Fibroblast of skin of right quadriceps (primary cell): ENCODE data around the gene CLEC7A.

Experiments
- DNase-seq: peaks from one replicate; pipeline ENCODE4 v3.0.0-alpha.2; 2013

Gene CLEC7A

DNA sequence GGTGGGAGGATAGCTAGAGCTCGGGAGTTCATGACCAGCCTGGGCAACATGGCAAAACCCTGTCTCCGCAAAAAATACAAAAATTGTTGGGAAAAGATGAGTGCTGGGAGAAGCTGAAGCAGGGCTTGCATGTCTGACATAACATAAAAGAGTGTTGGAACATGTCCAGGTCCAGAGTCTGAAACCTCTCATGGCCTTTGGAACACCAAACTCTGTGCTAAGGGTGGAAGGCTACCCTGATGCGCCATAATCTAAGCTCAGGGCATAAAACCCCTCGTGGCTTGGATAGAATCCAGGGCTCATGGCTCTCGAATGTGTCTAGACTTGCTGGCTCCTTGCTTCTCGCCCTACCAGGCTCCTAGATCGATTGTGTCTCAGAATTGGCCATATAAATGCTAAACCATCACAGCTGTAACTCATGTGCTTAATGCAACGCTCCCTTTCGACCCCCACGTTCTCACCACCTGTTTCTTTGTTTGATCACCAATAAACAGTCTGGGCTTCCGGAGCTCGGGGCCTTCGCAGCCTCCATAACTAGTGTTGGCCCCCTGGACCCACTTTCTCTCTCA is 6.7 kb upstream of the CLEC7A start:
- peak; percentile 16 for DNase-seq

DNA sequence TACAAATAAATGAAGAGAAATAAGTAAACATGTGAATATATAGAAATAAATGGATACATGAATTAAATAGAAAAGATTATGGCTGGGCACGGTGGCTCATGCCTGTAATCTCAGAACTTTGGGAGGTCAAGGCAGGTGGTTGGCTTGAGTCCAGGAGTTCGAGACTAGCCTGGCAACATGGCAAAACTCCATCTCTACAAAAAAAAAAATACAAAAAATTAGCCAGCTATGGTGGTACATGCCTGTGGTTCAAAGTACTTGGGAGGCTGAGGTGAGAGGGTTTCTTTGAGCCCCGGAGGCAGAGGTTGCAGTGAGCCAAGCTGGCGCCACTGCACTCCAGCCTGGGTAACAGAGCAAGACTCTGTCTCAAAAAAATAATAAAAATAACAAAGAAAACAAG is 5.1 kb upstream of the CLEC7A start:
- DNase-seq, result no peak

DNA sequence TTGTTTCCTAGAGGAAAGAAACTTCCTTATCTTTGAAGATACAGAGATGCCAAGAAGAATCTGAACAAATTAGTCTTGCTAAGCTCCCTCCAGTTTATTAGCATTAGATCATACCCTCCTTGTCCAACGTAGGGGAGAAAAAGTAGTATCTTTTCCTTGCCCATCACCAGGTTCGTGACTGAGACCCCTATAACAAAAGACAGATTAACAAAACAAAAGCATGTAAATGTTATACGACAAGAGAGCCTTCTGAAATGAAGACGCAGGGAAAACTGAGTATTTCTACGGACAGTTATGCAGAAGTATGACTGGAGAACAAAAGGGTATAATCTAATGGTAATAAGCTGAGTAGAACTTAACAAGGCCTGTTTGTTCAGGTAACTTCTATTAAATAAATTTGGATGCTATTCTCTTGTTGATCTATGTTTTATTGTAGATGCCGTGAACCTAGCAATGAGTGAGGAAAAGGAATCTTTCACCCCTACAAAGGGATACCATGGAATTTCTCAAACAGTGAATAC is 2.9 kb upstream of the CLEC7A start:
- no peak for DNase-seq

DNA sequence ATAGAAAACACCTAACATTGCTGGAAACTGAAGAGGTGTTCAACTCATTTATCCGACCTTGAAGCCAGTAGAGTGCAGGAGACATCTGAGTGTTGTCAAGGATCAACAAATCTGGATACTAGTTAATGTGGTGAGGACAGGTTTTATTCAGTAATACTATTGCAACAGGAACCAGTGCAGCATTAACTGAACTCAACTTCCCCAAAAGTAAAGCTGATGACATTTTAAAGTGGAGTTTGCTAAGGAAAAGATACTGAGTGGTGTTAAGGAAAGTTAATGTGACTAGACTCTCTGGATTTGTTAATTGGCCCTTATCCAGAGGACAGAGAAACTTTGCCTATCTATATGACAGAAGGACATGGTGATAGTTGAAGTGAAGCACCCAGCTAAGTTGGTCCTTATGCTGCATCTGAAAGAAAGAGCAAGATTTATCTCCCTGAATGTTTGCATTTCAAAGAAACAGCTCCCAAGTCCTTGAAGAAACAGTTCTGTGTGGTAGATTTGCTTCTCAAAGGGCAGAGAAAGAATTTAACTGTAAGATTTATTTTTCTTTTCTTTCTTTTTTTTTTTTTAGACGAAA is 1.2 kb upstream of the CLEC7A start:
- no peak for DNase-seq

DNA sequence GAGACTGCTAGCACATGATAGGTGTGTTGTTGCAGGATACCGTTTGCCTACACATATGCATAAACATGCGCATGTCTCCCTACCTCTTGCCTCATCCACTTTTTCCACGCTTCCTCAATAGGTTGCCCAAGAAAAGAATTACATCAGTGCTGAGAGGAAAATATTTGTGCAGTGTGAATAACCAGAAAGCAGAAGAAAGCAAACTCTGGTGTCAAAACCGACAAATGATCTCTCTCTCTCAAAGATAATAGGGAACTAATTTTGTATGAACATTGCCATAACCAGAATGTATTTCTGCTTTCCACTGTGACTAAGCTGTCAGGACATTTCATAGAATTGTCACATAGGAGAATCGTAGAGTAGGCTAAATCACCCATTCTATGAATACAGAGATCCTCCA is 1.3 kb downstream of the CLEC7A start:
- no peak for DNase-seq

DNA sequence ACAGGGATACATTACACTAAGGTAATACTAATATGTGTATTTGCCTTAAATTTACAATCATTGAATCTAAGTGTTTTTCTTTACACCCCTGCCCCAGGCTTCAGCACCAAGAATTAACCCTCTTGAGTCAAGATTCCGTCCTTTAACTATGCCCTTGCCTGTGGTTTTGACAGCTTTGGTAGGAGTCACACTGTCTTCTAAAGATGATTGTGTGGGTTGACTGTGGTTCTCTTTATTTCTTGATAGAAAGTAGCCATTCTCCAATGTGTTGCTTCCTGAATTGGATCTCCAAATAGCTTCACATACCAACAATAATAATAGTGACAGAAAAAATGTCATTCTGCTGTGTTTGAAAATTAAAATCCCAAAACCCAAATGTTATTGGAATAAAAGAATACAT is 3.6 kb downstream of the CLEC7A start:
- no peak for DNase-seq

DNA sequence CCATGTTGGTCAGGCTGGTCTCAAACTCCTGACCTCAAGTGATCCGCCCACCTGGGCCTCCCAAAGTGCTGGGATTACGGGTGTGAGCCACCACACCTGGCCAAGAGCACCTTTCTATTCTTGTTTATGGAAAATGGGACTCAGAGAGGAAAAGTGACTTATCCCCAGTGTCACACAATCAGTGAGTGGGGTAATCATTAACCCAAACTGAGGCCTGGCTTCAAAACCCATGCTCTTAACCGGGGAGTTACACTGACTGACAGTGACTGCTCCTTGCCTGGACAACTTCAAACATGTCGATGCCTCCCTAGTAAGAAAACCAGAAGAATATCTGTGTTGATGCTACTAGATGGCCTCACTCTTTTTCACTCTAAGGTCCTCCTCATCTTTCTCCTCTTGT is 7.3 kb downstream of the CLEC7A start:
- DNase-seq, result no peak

DNA sequence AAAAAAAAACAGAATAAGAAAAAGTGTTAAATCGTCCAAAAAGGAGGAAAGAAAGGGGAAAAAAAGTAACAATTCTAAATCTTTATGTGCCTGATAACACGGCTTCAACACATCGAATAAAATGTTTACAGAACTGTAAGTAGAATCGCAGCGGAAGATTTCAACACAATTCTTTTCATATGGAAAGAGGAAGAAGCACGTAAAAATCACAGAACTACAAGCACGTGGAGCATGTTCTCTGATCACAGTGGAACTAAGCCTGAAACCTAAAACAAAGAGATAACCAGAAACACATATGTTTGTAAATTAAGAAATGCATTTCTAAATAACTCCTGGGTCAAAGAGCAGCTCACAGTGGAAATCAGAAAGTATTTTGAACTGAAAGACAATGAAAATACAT is 8.7 kb downstream of the CLEC7A start:
- no peak for DNase-seq

DNA sequence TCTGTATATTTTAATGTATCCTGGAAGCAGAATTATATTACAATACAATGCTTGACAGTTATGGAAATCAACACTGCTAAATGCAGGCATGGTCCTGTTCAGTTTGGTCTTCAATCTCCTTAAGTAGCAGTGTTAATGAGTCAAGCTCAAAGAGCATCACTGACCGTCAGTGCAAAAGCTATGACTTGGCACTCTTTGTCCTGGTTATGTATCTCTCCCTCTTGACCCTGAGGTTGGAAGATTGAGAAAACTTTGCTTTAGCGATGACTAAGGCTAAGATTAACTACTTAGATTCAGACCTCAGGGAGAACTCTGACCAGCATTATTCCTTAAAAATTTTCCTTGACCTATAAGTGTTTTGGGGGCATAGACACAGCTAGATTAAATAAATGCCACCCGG is 10.9 kb downstream of the CLEC7A start:
- DNase-seq, result no peak

DNA sequence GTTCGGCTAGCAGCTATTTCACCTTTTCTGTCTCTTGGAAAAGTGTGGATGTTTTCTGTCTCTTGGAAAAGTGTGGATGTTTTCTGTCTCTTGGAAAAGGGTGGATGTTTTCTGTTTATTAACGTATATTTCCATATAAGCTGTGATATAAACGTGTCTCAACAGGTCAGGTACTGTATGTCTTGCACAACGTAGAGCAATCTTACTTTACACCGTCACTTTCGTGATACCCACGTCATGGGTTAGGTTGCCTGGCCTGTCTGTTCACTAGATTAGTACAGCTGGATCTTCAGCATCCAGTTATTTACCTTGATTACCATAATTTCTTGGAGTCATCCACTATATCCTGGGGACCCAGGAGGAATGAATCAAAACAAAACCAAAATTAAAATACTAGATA is 14.1 kb downstream of the CLEC7A start:
- DNase-seq, result no peak

DNA sequence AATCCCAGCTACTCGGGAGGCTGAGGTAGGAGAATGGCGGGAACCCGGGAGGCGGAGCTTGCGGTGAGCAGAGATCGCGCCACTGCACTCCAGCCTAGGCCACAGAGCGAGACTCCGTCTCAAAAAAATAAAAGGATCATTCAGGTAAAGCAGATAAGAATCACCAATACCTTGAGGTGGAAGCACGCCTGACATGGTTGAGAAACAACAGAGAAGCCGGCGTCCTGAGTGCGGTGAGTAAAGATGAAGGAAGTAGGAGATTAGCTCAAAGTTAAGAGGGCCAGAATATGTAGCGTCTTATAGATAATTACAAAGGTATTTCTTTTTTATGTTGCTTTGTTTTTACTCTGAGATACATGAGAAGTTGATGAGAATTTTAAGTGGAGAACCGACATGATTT is 14.7 kb downstream of the CLEC7A start:
- DNase-seq, result no peak

DNA sequence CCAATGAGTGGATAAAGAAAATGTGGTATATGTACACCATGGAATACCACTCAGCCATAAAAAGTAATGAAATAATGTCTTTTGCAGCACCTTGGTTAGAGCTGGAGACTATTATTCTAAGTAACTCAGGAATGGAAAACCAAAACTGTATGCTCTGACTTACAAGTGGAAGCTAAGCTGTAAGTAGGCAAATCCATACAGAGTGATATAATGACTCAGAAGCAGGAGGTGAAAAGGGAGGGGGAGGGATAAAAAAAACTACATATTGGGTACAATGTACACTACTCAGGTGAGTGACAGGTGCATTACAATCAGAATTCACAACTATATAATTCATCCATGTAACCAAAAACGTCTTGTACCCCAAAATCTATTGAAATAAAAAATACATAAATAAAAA is 16.1 kb downstream of the CLEC7A start:
- no peak for DNase-seq

DNA sequence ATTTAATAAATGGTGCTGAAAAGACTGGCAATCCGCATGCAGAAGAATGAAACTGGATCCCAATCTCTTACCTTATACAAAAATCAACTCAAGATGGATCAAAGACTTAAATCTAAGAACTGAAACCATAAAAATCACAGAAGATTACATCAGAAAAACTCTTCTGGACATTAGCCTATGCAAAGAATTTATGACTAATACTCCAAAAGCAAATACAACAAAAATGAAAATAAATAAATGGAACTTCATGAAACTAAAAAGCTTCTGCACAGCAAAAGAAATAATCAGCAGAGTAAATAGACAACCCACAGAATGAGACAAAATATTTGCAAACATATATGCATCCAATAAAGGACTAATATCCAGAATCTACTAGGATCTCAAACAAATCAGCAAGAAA is 16.9 kb downstream of the CLEC7A start:
- DNase-seq, result no peak

DNA sequence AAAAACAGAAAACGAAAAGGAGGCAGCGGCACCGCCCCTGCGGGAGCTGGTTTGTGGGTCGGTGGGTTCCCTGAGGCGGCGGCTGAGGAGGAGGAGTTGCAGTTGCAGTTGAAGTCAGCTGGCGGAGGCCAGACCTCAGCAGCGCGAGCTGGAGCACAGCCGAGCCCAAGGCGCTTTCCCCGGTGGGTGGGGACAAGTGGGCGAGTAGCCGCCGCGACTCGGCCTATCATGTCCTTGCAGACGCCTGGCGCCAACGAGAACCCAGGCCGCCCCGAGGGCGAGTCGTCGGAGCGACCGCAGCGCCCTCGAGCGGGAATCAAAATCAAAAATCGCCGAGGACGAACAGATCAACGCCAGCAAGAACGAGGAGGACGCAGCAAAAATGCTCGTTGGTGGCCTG is 18.5 kb downstream of the CLEC7A start:
- no peak for DNase-seq

DNA sequence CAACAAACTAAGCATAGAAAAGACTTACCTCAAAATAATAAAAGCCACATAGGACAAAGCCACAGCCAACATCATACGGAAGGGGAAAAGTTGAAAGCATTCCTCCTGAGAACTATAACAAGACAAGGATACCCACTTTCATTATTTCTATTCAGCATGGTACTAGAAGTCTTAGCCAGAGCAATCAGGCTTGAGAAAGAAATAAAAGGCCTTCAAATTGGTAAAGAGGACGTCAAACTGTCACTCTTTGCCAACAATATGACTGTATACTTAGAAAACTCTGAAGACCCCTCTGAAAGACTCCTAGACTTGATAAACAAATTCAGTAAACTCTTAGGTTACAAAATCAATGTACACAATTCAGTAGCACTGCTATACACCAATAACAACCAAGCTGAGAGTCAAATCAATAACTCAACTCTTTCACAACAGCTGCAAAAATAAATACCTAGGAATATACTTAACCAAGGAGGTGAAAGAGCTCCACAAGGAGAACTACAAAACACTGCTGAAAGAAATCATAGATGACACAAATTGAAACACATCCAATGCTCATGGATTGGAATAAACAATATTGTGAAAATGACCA is 19.6 kb downstream of the CLEC7A start:
- DNase-seq, result no peak

DNA sequence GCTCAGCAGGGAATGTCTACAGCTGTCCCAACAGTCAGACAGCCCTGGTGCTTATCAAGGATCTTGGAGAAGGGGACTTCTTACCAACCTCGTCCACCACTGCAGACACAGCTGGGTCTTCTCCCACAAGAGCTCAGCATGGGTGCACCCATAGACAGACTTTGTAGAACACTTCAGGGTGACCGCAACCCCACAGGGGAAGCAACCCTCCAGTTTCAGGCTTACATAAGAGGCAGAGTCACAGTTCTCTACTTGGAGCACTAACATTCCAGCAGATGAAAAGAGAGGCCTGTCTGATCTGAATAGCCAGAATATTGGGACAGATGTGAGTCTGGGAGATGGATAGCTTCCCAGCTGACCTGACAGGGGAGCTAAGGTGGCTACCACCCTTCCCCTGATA is 27.7 kb downstream of the CLEC7A start:
- no peak for DNase-seq

DNA sequence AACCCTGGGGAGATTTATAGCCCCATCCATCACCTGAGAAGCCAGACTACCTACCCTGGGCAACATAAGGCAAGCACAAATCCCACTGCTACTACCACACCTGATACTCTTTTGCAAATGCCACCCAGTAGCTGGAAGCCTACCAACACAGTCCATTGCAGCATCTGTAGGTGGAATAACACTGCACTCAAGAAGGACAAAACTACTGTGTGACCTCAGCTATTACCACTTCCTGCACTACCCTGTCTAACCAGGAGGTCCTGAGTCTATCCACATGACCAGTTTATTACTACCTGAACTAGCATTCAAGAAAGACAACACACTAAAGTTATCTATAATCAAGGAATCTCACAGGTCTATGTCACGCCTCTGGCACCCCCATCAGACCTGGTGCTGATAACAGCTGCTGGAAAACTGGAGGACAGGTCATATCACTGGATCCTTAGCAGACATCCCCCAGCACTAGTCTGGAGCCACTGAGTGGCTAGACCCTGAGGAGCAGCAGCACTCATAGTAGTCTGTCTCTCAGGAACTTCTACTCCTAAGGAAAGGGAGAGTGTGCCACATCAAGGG is 28.3 kb downstream of the CLEC7A start:
- DNase-seq, result no peak

DNA sequence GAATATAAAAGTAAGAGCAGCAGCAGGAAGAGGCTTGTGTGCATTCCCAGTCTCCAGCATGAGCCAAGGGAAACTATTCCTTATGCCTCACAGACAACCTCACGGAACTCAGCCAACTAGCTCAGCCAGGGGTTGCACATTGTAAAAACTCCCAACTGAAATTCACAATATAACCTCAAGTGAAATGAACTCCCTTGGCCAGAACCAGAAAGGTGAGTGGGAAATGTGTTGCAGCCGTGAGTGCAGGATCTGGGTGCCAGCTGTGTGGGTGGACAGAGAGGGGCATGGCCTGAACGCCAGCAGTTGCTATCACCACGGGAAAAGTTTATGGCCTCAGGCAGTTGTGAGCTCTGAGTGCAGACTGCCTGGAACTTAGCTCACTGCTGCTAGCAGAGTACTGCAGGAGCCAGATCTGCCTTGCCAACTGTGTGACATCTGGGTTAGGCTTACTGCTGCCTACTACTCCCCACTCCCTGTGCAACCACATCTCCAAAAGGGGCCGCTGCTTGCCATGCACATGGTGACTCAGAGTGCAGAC is 28.9 kb downstream of the CLEC7A start:
- peak; percentile 70 for DNase-seq

DNA sequence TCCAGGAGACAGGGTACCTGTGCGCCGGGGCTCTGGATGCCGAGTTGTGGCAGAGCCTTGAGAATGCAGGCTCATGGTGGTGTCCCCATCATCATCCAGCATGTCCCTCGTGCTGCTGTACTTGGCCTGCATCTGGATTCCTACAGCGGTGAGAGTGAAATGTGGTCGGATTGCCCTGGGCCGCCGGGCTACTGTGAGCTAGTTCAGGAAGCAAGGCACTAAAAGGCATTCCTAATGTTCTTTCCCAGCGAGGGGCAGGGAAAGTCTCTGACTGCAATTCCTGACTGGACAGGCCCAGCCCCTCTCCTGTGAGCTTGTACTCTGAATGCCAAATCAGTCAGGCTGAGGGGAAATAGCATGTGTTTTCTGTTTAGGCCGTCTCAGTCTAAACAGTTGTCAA is 31.2 kb downstream of the CLEC7A start, which contains the start of gene CLEC1A:
Gene CLEC1A, minus strand, starts transcription at position 195 of the 400 bp plus-strand sequence. Its CDS starts 63 bp downstream, at position 132.
- DNase-seq, result peak; percentile 21

DNA sequence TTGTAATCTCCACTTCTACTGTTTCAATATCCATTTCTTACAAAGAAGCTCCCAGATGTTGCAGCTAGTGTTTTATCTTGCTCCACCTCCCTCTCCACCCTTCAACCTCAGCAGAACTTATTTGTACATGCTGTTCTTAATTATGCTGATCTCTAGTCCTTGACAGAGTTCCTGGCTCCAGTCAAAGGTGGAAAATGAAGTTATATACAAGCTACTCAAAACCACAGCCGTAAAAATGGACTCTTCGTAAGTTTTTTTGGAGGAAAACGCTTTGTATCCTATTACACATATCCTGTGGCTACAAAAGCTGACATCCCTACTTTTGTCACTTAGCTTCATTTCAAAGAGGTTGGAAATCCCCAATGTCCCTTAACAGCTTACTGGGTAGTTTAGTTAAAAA is 32.5 kb downstream of the CLEC7A start:
- peak; percentile 63 for DNase-seq

DNA sequence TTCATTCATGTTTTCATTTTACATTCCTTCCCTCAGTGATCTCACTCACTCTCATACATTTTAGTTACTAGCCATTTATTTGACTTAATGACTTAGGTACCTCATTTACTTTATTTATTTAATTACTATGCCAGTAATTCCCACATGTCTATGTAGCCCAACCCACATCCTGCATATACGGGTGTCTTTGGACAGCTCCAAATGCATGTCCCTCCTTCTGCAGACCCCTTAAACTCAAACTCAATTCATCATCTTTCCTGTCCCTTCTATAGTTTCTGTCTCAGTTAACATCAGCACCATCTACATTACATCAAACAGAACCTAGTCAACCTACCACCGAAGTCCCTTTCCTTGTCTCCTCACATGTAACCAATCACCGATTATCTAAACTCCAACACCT is 34.0 kb downstream of the CLEC7A start:
- no peak for DNase-seq

DNA sequence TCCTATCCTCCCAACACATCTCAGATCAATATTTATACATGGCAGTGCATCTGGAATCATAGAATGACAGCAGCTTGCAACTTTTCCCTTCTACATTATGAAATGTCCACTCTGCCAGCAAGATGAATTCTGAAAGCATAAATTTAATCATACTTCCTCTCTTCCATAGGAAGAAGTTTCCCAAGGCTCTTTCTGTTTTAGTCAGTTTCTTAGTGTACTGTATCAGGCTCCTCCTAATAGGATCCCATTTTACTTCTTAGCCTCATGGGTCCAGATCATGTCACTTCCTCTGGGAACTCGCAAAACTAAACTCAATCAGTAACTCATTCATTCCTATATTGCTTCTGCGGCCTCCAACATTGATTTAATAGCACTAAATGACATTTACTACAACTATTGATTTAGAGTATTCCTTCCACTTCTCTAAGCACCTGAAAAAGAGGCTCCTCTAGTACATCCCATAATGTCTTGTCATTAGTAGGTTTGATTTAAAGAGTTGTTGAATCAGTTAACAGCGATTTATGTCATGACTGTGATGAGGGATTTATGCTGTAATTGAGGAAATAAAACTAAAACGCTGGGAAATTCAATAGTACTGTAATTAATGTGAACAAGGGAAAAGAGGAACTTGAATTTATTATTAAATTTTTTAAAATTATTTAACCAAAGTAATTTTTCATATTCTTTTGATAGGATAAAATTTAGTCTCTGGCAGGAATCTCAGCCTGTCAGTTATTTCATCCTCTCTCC is 35.2 kb downstream of the CLEC7A start:
- no peak for DNase-seq
